D721Med (cell line): Measurements from ENCODE around the gene XXYLT1.

Experiments used
- DNase-seq: peaks from one replicate; pipeline ENCODE4 v3.0.0; 2011; ENCODE audit warnings: low spot score; ENCODE audit not compliant: insufficient read length
- FAIRE-seq: peaks from 2 replicates; lab custom pipeline; 2011; peaks lifted over from hg19 to GRCh38; lab: Jason Lieb, UNC
- TF ChIP-seq, protein P1 (sequence below): IDR thresholded peaks from 2 replicates; pipeline ENCODE4 v1.5.1; 2012; ENCODE audit warnings: mild to moderate bottlenecking, control low read depth; ENCODE audit not compliant: insufficient read depth; ENCODE audit errors: missing control alignments

The XXYLT1 gene

DNA sequence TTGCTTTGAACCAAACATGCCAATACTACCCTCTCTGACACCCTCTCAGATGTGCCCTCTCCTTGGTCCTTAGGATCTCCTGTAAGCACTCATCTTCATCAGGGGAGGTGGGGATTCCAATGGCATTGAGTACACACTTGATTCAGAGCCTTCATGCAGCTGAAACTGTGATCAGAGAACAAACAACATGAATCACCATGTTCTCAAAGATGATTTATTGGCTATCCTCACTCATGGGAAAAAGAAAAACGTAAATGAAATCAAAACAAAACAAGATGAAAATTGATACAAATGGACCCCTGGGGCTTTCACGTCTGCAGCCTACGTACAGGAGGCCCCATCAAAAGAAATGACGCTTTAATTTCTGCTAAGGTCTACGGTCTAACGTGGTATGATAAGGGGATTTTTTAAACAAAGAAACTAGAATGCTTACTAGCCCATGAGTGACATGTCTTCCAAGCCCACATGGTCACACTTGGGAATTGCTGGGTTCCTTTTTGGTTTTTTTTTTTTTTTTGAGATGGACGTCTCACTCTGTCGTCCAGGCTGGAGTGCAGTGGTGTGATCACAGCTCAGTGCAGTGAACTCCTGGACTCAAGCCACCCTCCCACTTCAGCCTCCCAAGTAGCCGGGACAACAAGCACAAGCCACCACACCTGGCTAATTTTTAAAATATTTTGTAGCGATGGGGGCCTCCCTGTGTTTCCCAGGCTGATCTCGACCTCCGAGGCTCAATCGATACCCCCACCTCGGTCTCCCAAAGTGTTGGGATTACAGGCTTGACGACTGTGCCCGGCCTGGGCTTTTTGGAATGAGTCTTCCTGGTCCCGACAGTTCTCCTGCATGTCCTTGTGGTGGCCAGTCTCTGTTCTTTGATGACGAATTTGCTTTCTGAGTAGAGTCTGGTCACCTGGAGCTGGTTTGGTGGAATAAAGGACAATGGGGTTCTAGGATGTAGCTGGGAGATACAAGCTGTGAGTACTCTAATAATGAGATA is 202.6 kb downstream of the XXYLT1 start:
- DNase-seq (no peak), FAIRE-seq (no peak)
- TF ChIP-seq, protein P1, sequence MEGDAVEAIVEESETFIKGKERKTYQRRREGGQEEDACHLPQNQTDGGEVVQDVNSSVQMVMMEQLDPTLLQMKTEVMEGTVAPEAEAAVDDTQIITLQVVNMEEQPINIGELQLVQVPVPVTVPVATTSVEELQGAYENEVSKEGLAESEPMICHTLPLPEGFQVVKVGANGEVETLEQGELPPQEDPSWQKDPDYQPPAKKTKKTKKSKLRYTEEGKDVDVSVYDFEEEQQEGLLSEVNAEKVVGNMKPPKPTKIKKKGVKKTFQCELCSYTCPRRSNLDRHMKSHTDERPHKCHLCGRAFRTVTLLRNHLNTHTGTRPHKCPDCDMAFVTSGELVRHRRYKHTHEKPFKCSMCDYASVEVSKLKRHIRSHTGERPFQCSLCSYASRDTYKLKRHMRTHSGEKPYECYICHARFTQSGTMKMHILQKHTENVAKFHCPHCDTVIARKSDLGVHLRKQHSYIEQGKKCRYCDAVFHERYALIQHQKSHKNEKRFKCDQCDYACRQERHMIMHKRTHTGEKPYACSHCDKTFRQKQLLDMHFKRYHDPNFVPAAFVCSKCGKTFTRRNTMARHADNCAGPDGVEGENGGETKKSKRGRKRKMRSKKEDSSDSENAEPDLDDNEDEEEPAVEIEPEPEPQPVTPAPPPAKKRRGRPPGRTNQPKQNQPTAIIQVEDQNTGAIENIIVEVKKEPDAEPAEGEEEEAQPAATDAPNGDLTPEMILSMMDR = no peak

GRCh38 chr3:195066441-195066841 is 204.5 kb downstream of the XXYLT1 start:
- FAIRE-seq (no peak), DNase-seq (no peak)
- TF ChIP-seq, protein P1 = no peak

GRCh38 chr3:195065864-195066185 is 205.1 kb downstream of the XXYLT1 start:
- TF ChIP-seq, protein P1 = no peak
- FAIRE-seq = no peak

GRCh38 chr3:195065142-195065863 is 205.7 kb downstream of the XXYLT1 start:
- TF ChIP-seq, protein P1 = no peak
- DNase-seq (no peak), FAIRE-seq (no peak)

More at GRCh38 chr3:195065864-195066185, 205.1 kb downstream of the XXYLT1 start:
- no peak for DNase-seq

DNA sequence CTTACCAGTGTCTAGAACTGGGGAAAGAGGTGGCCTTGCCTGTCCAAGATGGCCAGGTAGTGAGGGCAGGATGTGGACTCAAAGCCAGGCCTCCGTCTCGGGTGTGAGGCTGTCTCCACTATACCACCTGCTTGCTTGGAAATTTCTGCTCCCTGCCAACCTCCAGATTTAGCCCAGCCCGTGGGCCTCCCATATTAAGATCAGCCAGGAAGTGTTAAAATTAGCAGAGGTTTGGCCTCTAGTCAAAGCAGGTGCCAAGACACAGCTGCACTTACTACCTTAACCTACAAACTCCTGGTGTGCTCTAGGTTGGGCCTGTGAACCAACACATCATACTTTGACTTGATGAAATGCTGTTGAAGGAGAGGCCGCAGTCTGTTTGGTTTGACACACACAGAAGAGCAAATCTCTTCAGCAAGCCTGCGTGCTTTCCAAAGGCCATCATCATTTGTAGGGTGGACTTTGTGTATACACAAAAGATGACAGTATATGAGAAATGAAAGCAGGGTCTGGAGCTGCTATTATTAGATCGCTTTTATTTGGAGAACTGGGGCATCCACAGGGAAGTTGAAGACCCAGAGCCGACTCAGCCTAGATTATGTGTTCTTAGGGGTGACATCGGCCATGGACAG is 206.5 kb downstream of the XXYLT1 start:
- no peak for FAIRE-seq
- TF ChIP-seq, protein P1 = no peak

GRCh38 chr3:195063581-195064193 is 207.3 kb downstream of the XXYLT1 start:
- DNase-seq = no peak

More for the DNA sequence above, 206.5 kb downstream of the XXYLT1 start:
- no peak for DNase-seq

More at GRCh38 chr3:195063581-195064193, 207.3 kb downstream of the XXYLT1 start:
- no peak for FAIRE-seq
- TF ChIP-seq, protein P1 = no peak
